SW480 (cell line): ENCODE results near the gene PUM1.

Experiments used
- DNase-seq: peaks from one replicate; pipeline ENCODE4 v3.0.0-alpha.2; 2016; ENCODE audit warnings: low spot score

The PUM1 gene

GRCh38 chr1:31027693-31028526 is 37.6 kb downstream of the PUM1 start:
- DNase-seq, result no peak

- no peak for DNase-seq
Observed at GRCh38 chr1:31022259-31022658, 43.3 kb downstream of the PUM1 start.

- DNase-seq, result no peak
Observed at GRCh38 chr1:31020007-31020790, 45.3 kb downstream of the PUM1 start.

- no peak for DNase-seq
Observed at GRCh38 chr1:31019401-31019800, 46.1 kb downstream of the PUM1 start.

GRCh38 chr1:31016868-31017267 is 48.6 kb downstream of the PUM1 start:
- no peak for DNase-seq

GRCh38 chr1:31013187-31013864 is 52.2 kb downstream of the PUM1 start:
- no peak for DNase-seq

- DNase-seq, result no peak
Observed at GRCh38 chr1:31012210-31012924, 53.1 kb downstream of the PUM1 start.

- DNase-seq, result no peak
Observed at GRCh38 chr1:31011719-31012118, 53.8 kb downstream of the PUM1 start.

GRCh38 chr1:31010086-31010989 is 55.2 kb downstream of the PUM1 start:
- no peak for DNase-seq

GRCh38 chr1:31007462-31007991 is 58.0 kb downstream of the PUM1 start:
- DNase-seq, result no peak

GRCh38 chr1:31006747-31007146 is 58.8 kb downstream of the PUM1 start:
- no peak for DNase-seq

GRCh38 chr1:31005617-31006166 is 59.8 kb downstream of the PUM1 start:
- DNase-seq, result no peak

- DNase-seq, result no peak
Observed at GRCh38 chr1:31005198-31005597, 60.3 kb downstream of the PUM1 start.

- DNase-seq, result no peak
Observed at GRCh38 chr1:31004231-31004621, 61.3 kb downstream of the PUM1 start.

- no peak for DNase-seq
Observed at GRCh38 chr1:31003613-31004230, 61.8 kb downstream of the PUM1 start.

GRCh38 chr1:31000301-31000700 is 65.2 kb downstream of the PUM1 start:
- no peak for DNase-seq

GRCh38 chr1:30998887-30999286 is 66.6 kb downstream of the PUM1 start:
- no peak for DNase-seq

- no peak for DNase-seq
Observed at GRCh38 chr1:30998171-30998570, 67.3 kb downstream of the PUM1 start.

- no peak for DNase-seq
Observed at GRCh38 chr1:30997463-30998057, 68.0 kb downstream of the PUM1 start.
